Measurements from ENCODE around the gene NEK6.

Gene NEK6

GRCh38 chr9:124279531-124280175, 21.9 kb downstream of the NEK6 start:
- no peak for DNase-seq (ENCODE audit: low read depth)

GRCh38 chr9:124280176-124280691, 22.5 kb downstream of the NEK6 start:
- no peak for DNase-seq (ENCODE audit: low read depth)

DNA sequence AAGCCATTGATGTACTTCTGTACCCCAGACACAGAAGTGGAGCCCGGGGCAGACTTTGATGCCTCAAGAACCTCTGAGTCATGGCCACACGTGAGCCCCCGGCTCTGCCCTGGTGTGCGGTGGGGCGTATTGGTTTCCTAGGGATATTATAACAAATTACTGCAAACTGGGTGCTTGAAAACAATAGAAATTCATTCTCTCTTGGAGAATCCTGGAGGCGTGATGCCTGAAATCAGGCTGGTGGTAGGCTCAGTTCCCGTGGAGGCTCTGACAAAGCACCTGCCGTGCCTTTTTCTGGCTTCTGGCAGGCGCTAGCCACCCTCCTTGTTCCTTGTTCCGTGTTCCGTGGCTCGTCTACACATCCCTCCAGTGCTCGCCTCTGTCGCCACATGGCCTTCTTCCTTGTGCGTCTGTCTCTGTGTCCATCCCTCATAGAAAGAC, 24.2 kb downstream of the NEK6 start:
- DNase-seq (ENCODE audit: low read depth) = no peak

GRCh38 chr9:124282442-124283227, 24.9 kb downstream of the NEK6 start:
- DNase-seq (ENCODE audit: low read depth) = no peak

- DNase-seq (ENCODE audit: low read depth) = no peak
Measured at GRCh38 chr9:124283228-124283814, 25.6 kb downstream of the NEK6 start.

DNA sequence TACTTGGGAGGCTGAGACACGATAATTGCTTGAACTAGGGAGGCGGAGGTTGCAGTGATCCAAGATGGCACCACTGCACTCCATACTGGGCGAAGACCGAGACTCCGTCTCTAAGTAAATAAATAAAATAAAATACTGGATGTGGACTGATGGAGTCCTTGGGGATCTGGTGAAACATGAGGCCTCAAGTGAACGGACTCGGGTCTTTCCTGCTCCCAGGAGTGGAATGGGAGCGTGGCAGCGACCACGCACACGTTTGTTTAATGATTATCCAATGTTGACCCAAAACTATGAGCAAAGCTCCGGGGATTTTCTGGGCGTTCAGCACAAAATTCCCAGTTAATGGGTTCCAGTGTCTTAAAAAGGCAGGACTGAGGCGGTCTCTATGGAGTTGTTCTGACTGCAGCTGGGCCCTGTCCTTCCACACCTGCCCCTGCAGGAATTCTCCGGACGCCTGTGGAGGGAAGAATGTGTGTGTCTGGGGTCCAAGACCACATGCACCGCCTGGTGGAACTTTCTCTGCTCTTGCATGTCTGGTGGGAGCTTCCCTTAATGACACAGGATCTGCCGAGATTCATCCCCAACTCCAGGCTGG, 26.6 kb downstream of the NEK6 start:
- no peak for DNase-seq (ENCODE audit: low read depth)

DNA sequence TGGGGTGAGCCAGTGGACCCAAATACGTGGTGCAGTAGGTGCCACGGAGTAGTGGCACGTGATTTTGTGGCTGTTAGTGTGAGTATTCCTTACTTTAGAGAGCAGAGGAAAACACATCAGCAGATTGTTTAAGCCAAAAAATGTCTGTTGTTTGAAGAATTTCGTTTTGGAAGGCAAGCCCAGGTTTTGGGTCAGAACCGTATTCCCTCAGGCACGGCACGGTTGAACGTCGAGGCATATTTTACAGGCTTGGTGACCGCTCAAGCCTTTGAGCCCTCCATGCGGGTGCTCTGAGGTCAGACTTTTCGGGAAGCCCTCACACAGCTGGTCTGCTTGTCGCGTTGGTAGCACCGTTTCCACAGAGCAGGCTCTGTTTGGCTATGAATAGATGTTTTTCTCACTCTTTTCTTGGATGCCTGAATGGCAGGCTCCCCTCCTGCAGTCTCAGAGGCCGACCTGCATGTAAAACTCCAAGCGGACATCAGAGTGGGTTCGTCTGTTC, 27.2 kb downstream of the NEK6 start:
- no peak for DNase-seq (ENCODE audit: low read depth)

- no peak for DNase-seq (ENCODE audit: low read depth)
Measured at GRCh38 chr9:124285490-124285889, 27.7 kb downstream of the NEK6 start.

DNA sequence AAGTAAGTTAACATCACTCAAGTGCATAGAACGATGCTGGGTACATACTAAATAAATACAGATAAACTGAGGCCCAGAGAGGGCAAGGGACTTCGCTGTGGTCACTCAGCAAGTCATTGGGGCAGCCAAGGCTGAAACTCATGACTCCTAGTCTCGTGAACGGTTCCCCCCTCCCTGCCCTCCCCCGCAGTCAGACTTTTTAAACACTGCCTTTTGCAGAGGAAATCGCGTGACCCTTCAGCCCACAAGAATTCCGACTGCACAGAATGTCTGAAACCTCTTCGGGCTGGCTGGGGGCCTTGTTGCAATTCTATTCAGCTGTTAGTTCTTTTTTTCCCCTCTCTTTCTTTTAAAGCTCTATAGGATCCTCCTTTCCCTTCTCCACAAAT, 28.1 kb downstream of the NEK6 start:
- no peak for DNase-seq (ENCODE audit: low read depth)

DNA sequence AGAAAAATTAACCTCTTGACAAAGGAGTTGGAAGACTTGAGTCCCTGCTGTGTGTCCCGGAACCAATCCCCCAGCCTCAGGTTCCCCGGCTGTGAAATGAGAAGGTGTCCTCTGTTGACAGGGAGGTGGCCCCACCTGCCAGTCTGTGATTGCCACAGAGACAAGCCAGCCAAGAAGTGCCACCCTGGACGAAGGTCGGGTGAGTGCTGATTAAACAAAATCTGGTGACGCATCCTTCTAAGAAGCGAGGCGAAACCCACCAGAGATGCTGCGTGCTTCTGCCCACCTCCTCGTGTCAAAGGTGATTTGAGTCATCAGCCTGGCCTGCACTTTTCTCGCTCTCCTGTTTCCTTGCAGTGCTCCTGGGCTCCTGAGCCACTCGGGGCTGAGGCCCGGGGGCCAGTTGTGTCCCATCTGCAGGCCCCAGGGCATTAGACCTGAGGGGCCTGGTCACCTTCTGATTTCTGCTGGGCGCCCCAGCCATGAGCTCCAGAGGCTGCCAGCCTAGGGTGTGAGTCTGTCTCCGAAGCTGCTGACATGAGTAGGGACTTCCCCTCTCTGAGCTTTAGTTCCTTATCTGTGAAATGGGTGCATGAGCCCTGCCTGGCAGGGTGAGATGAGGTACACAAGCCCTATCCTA, 28.7 kb downstream of the NEK6 start:
- DNase-seq (ENCODE audit: low read depth) = peak; percentile 90

GRCh38 chr9:124290053-124290591, 32.4 kb downstream of the NEK6 start:
- no peak for DNase-seq (ENCODE audit: low read depth)

- DNase-seq (ENCODE audit: low read depth) = no peak
Measured at GRCh38 chr9:124290743-124291554, 33.2 kb downstream of the NEK6 start.

GRCh38 chr9:124291801-124292396, 34.1 kb downstream of the NEK6 start:
- DNase-seq (ENCODE audit: low read depth) = no peak

DNA sequence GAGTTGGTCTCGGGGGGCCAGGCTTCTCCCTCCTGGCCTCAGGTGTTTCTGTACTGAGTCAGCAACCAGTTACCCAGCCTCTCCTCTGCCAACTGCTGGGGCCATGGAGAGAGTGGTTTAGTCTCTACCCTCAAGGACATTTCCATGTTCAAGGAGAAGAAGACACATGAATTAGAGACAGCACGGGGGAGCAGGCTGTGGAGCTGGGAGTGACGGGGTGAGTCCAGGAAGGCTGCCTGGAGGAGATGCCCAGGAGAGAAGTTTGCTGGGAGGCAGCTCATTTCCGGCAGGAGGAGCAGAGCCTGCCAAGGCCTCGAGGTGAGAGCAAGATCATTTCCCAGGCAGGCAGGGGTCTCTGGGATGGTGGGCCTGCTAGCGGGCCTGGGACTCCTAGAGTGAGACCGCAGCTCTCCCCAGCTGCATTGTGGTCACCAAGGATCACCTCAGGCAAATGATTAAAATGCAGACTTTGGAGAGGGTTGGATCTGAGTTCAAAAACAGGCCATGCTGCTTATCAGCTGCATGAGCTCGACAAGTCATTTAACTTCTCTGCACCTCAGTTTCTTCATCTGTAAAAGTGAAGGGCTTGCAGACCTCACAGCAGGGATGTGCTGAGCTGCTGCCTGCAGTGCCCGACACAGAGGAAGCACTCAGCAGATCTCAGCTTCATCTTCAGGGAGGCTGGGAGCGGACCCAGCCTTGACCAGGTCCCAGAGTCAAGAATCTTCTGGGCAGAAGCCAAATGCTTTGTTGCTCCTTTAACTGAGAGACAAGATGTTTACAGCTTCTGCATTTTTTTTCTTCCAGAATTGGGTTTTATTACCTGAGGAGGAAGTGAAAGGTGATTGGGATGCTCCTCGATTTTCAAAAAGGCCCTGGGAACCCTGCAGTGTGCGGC, 35.2 kb downstream of the NEK6 start:
- DNase-seq (ENCODE audit: low read depth) = no peak

DNA sequence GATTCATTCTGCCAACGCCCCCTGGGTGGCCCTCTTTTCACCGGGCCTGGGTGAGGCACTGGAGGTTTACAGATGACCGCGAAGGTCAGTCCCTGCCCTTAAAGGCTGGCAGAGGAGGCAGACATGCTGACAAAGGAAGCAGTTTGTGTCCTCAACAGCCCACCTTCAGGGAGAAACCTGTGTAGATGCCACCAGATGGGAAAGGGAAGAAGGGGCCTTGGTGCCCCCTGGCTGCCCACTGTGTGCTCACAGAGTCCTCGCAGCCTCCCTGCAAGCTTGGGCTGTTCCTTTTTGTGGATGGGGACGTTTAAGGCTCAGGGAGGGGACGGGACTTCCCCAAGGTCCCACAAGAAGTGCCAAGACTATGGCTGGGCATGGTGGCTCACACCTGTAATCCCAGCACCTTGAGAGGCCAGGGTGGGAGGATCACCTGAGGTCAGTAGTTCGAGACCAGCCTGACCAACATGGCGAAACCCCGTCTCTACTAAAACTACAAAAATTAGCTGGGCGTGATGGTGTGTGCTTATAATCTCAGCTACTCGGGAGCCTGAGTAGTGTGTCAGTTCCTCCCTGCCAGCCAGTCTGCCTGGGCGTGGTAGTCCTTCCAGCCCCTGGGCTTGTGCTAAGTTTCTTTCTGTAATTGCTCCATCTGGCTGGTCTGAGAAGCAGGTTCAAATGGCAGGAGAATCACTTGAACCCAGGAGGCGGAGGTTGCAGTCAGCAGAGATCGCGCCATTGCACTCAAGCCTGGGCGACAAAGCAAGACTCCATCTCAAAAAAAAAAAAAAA, 36.2 kb downstream of the NEK6 start:
- DNase-seq (ENCODE audit: low read depth) = no peak

GRCh38 chr9:124295159-124295794, 37.5 kb downstream of the NEK6 start:
- no peak for DNase-seq (ENCODE audit: low read depth)

DNA sequence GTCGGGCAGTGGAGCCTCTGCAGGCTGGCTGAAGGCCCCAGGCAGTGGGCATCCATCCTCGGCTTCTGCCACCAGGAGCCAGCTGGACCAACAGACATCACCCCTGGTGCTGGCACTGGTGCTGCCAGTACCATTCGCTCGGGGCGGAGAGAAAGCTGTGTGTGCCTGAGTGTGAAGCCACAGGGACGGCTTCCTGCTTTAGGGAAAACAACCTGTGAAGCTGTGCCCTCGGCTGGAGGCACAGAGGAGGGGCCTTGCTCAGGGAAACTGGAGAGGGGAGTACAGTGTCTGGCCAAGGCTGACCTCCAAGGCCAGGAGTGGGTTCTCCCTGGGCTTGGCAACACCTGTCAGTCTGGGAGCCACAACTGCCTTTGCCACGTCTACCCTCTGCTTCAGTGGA, 38.3 kb downstream of the NEK6 start:
- no peak for DNase-seq (ENCODE audit: low read depth)
